Fibroblast of skin of right quadriceps (primary cell): ENCODE data around the gene DEFB129.
"Not testable (repeated sequence)": the region's sequence is repeated elsewhere in the genome, so short reads cannot be mapped to it uniquely, and the experiment has no call there.

Source experiments
- DNase-seq: peaks from one replicate; pipeline ENCODE4 v3.0.0-alpha.2; 2013

DEFB129 gene

GRCh38 chr20:226958-227357 lies at the start of gene DEFB129:
TSS of gene DEFB129 (plus strand) at chr20:227258. CDS start at chr20:227289, 31 bp downstream.
- no peak for DNase-seq

- no peak for DNase-seq
These were observed 42.8 kb upstream of the DEFB129 start for GRCh38 chr20:184288-184687.

- DNase-seq: no peak
These were observed 39.3 kb upstream of the DEFB129 start for GRCh38 chr20:187733-188132.

- DNase-seq: no peak
These were observed 37.4 kb upstream of the DEFB129 start, which contains the start of gene DEFB128 for GRCh38 chr20:189611-190010. TSS of gene DEFB128 (minus strand) at chr20:189711. CDS start at chr20:189623, 88 bp downstream.

GRCh38 chr20:198225-198624 lies 28.8 kb upstream of the DEFB129 start:
- no peak for DNase-seq

GRCh38 chr20:199996-200395 lies 27.1 kb upstream of the DEFB129 start:
- no peak for DNase-seq

GRCh38 chr20:203630-204029 lies 23.4 kb upstream of the DEFB129 start:
- not testable (repeated sequence) for DNase-seq

GRCh38 chr20:208942-209566 lies 18.0 kb upstream of the DEFB129 start:
- peak; percentile 65 for DNase-seq

- no peak for DNase-seq
These were observed 16.1 kb upstream of the DEFB129 start for GRCh38 chr20:210809-211502.

- no peak for DNase-seq
These were observed 12.7 kb upstream of the DEFB129 start for GRCh38 chr20:214383-214782.

- no peak for DNase-seq
These were observed 11.3 kb upstream of the DEFB129 start for GRCh38 chr20:215796-216195.

- DNase-seq: no peak
These were observed 9.8 kb upstream of the DEFB129 start for GRCh38 chr20:217266-217665.

- no peak for DNase-seq
These were observed 7.6 kb upstream of the DEFB129 start for GRCh38 chr20:219290-220115.

GRCh38 chr20:221258-221830 lies 5.7 kb upstream of the DEFB129 start:
- no peak for DNase-seq

- not testable (repeated sequence) for DNase-seq
These were observed 1.2 kb upstream of the DEFB129 start for GRCh38 chr20:225879-226278.

GRCh38 chr20:227439-228105 lies 514 bp downstream of the DEFB129 start:
- no peak for DNase-seq

GRCh38 chr20:235891-236290 lies 8.8 kb downstream of the DEFB129 start:
- no peak for DNase-seq

GRCh38 chr20:237489-237888 lies 10.4 kb downstream of the DEFB129 start:
- no peak for DNase-seq

- DNase-seq: no peak
These were observed 10.9 kb downstream of the DEFB129 start for GRCh38 chr20:237929-238328.

- no peak for DNase-seq
These were observed 15.8 kb downstream of the DEFB129 start for GRCh38 chr20:242905-243304.

- no peak for DNase-seq
These were observed 24.3 kb downstream of the DEFB129 start for GRCh38 chr20:251354-251753.

- DNase-seq: no peak
These were observed 25.7 kb downstream of the DEFB129 start for GRCh38 chr20:252801-253200.

GRCh38 chr20:253447-253846 lies 26.4 kb downstream of the DEFB129 start:
- DNase-seq: not testable (repeated sequence)
